ENCODE results near the gene C1QTNF1.
"Not testable (repeated sequence)": the region's sequence is repeated elsewhere in the genome, so short reads cannot be mapped to it uniquely, and the experiment has no call there.

The C1QTNF1 gene

GRCh38 chr17:79054200-79054960, 30.4 kb downstream of the C1QTNF1 start:
- no peak for DNase-seq (ENCODE audit: low spot score)

GRCh38 chr17:79055197-79055596, 31.2 kb downstream of the C1QTNF1 start:
- no peak for DNase-seq (ENCODE audit: low spot score)

- no peak for DNase-seq (ENCODE audit: low spot score)
These were observed 33.9 kb downstream of the C1QTNF1 start for GRCh38 chr17:79057737-79058385.

- DNase-seq (ENCODE audit: low spot score), result no peak
These were observed 38.7 kb downstream of the C1QTNF1 start for GRCh38 chr17:79062691-79063090.

- DNase-seq (ENCODE audit: low spot score), result no peak
These were observed 40.1 kb downstream of the C1QTNF1 start for GRCh38 chr17:79064026-79064425.

GRCh38 chr17:79065105-79065670, 41.2 kb downstream of the C1QTNF1 start:
- DNase-seq (ENCODE audit: low spot score), result peak; percentile 64

- DNase-seq (ENCODE audit: low spot score), result no peak
These were observed 43.0 kb downstream of the C1QTNF1 start for GRCh38 chr17:79066963-79067362.

GRCh38 chr17:79070266-79070880, 46.4 kb downstream of the C1QTNF1 start:
- DNase-seq (ENCODE audit: low spot score), result no peak

GRCh38 chr17:79071161-79071740, 47.3 kb downstream of the C1QTNF1 start:
- DNase-seq (ENCODE audit: low spot score), result no peak

GRCh38 chr17:79072544-79072943, 48.6 kb downstream of the C1QTNF1 start:
- no peak for DNase-seq (ENCODE audit: low spot score)

GRCh38 chr17:79073016-79073705, 49.2 kb downstream of the C1QTNF1 start:
- DNase-seq (ENCODE audit: low spot score), result no peak

GRCh38 chr17:79073706-79074088, 49.7 kb downstream of the C1QTNF1 start:
- DNase-seq (ENCODE audit: low spot score), result no peak

- not testable (repeated sequence) for DNase-seq (ENCODE audit: low spot score)
These were observed 50.2 kb downstream of the C1QTNF1 start for GRCh38 chr17:79074121-79074648.

- DNase-seq (ENCODE audit: low spot score), result peak; percentile 95
These were observed 50.9 kb downstream of the C1QTNF1 start, which contains the start of gene ENGASE for GRCh38 chr17:79074649-79075445. Gene ENGASE (plus strand): TSS chr17:79074824. CDS start chr17:79074945, 121 bp downstream.

- no peak for DNase-seq (ENCODE audit: low spot score)
These were observed 51.4 kb downstream of the C1QTNF1 start for GRCh38 chr17:79075446-79075750.

GRCh38 chr17:79075861-79076406, 52.0 kb downstream of the C1QTNF1 start:
- DNase-seq (ENCODE audit: low spot score), result no peak

GRCh38 chr17:79077587-79077986, 53.6 kb downstream of the C1QTNF1 start:
- no peak for DNase-seq (ENCODE audit: low spot score)

GRCh38 chr17:79078476-79079190, 54.7 kb downstream of the C1QTNF1 start:
- DNase-seq (ENCODE audit: low spot score), result no peak

- no peak for DNase-seq (ENCODE audit: low spot score)
These were observed 55.6 kb downstream of the C1QTNF1 start for GRCh38 chr17:79079421-79080200.

Data from hematopoietic multipotent progenitor cell treated with erythropoietin and hydrocortisone succinate and interleukin-3 and kit ligand, for 17 days (in vitro differentiated cells).